ENCODE data around the gene MVD.
"Not testable (repeated sequence)": the region's sequence is repeated elsewhere in the genome, so short reads cannot be mapped to it uniquely, and the experiment has no call there.

MVD gene

GRCh38 chr16:88619859-88620815 lies 42.8 kb downstream of the MVD start:
- no peak for DNase-seq

DNA sequence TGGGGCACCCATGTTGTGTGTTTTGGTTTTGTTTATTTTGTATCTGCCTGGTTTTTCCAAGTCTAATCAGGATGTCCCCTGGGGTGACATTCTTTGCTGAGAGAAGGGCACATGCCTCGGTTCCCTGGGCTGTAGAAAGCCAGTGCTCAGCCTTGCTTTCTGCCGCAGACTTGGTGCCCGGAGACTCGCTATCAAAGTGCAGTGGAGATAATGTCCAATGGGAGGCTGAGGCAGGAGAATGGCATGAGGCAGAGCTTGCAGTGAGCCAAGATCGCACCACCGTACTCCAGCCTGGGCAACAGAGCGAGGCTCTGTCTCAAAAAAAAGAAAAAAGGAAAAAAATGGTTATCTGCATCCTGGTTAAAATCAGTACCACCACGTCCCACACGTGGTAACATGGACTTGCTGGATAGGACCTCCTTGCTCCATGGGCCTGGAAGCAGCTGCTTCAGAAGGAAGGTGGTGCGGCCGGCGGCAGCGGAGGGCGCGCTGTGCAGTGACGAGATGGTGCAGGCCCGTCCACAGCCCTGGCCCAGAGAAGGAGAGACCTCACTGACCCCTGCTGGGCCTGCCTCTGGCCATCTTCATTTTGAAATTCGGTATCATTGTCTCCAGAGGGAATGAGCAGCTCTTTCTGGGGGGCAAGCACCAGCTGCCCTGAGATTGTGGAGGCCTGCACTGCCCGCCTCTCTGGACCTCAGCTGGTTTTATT lies 43.8 kb downstream of the MVD start:
- DNase-seq: no peak

- DNase-seq: no peak
Measured at GRCh38 chr16:88618182-88618955, 44.5 kb downstream of the MVD start.

DNA sequence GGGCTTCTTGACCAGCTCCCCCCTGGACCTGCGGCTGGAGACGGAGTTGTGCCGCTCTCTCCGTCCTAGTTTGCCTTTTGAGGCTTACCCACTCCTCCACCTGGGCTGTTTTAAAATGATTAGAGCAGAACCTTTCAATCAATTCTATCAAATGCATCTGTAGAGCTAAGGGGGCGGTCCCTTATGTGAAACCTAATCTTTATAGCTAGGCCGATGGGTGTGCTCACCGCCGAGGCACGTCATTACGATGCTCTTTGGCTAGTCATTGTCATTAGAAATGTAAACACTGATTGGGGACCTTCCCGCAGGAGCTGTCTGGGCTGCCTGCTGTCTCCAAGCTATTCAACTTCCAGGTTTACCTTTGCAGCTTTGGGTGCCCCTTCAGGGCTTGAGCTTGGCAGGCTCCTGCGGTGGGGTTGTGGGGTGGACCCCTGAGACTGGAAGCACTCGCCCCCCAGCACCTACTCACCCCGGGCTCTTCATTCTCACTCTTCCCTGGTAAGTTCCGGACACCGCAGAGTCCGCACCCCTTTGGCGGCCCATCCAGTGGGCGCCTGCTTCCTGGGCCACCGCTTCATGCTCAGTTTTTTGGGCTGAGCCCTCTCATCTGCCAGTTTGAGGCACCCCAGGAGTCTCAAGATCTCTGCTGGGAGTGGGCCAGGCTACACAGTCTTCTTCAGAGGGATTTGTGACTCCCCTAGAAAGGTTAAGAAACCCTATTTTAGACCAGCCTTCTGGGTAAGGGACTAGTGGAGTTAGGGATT lies 45.4 kb downstream of the MVD start:
- DNase-seq: no peak

DNA sequence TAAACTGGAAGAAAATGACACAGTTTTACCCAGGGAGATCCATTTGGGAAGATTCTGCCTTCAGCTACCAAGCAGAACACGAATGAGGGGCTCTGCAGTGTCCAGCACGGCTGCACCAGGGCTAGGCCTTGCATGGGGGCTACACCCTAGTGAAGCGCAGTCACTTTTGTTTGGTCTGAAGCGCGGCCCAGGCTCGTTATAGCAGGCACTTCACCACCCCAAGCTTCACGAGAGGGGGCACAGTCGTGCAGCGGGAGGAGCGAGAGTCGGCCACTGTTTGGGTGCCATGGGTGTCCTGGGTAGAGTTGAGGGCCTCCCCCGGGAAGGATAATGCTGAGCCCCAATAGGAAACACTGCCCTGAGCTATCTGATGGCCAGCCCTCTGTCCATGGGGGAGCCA lies 46.2 kb downstream of the MVD start:
- no peak for DNase-seq

DNA sequence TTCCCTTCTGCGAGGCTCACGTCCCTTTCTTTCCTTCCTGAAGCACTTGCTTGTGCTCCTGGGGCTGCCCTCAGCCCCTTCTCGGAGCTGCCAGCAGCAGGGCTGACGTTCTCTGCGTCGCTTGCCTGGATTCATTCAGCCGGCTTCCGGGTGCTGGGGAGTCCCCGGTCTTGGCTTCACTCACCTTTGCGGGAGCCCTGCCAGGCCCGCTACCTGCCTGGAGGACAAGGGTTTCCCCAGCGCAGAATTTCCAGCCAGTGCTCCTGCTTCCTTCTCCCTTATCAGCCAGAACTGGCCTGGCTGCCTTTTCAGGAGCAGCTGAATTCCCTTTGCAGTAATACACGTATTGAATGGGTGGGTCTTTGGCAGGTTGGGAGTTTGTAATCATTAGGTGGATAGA lies 46.6 kb downstream of the MVD start:
- no peak for DNase-seq

- DNase-seq: no peak
Measured at GRCh38 chr16:88614818-88615580, 47.9 kb downstream of the MVD start.

DNA sequence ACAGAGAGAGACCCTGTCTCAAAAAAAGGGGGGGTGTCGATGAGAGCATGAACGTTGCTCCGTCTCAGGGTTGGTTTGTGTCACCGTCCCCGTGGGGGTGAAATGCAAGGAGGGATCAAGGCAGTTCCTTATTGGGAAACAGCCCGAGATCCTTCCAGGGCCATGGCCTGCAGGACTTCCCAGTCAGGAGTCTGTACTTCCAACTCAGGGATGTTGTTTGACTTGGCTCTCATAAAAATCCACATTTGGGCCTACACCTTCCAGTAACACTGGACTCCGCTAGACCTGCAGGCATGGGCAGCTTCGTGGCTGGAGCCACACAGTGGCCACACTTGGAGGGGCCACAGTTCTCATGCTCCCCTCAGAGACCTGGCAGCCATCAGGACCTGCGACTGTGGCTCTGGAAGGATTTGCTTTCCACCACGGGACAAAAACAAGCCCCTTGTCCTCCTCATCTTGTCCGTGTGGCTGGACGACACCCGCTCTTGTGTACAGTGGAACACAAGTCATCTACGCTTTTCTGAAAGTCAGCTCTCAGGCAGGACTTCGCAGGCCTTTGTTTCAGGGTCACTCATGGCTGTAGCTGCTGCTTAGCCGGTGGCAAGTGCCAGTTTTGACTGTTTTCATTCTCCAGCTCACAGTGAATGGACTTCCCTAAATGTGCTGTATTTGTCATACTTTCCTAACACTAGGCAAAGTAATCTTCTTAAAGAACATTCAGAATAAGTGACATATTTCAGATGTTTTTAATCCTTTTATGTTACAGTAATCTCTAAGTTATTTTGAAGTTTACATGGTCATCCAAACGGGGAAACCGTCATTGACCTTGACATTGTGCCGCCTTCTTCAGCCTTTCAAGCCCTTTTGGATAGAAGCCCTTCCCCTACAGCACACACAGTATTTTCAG lies 48.7 kb downstream of the MVD start:
- DNase-seq: no peak

DNA sequence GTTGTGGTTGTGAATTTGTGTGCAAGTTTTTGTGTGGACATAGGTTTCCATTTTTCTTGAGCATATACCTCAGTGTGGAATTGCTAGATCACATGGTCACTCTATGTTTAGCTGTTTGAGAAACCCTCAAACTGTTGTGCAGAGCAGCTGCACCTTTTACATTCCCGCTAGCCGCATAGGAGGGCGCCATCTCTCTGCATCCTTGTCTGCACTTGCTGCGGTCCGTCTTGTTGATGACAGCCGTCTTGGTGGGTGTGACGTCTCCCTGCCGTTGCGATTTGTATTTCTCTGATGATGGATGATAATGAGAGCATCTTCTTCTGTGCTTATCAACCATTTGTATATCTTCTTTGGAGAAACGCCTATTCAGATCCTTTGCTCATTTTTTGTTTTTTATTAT lies 49.6 kb downstream of the MVD start:
- no peak for DNase-seq

DNA sequence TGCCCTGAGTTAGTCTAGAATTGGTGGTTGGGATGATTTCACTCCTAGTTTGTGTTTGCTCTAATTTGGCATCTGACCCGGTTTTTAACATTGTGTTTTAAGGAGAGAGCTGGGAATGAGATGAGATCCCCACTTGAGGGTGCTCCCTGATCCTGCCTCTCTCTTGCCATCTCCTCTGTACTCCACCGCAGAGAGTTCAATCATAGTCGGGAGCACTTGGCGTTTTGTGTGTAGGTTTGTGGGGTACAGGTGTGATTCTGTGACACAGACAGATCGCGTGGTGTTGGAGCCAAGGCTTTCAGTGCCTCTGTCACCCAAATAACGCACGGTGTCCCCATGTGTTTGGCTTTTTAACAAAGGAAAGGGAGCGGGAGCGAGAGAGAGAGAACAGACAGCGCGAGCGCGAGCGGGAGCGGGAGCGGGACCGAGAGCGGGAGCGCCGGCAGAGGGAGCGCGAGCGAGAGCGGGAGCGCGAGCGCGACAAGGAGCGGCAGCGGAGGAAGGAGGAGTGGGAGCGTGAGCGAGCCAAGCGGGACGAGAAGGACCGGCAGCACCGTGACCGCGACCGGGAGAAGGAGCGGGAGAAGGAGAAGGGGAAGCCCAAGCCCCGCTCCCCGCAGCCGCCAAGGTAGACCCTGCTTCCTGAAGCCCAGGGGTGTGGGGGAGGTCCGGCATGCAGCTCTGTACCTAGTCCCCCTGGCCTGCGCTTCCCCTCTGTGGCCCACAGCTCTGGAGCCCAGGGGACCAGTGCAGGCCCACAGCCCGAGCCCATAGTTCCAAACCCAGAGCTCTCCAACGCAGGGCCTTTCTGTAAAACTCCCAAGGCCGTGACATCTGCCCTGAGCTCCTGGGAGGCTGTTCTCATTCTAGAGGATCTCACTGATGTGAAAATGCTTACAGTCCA lies 51.7 kb downstream of the MVD start:
- no peak for DNase-seq

- no peak for DNase-seq
Measured at GRCh38 chr16:88610080-88610479, 52.8 kb downstream of the MVD start.

DNA sequence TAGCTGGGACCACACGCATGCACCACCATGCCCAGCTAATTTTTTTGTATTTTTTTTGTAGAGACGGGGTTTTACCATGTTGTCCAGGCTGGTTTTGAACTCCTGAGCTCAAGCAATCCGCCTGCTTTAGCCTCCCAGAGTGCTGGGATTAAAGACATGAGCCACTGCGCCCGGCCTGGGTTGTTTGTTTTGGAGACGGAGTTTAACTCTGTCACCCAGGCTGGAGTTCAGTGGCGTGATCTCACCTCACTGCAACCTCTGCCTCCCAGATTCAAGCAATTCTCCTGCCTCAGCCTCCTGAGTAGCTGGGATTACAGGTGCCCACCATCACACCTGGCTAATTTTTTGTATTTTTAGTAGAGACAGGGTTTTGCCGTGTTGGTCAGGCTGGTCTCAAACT lies 53.5 kb downstream of the MVD start:
- not testable (repeated sequence) for DNase-seq

DNA sequence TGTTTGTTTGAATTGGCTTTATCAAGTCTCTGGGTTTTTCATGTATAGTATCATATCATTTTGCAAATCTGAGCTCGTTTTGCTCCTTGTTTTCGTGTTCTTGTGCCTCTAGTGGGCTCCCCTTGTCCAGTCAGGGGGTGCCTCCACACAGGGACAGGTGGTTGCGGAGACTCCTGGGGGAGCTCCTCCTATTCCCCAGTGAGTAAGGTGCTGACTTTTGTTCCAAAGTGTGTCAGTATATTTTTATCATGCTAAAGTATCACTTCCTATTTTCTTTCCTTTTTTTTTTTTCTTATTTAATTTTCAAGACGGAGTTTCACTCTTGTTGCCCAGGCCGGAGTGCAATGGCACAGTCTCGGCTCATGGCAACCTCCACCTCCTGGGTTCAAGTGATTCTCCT lies 54.8 kb downstream of the MVD start:
- DNase-seq: no peak

GRCh38 chr16:88606148-88606757 lies 56.6 kb downstream of the MVD start:
- no peak for DNase-seq

DNA sequence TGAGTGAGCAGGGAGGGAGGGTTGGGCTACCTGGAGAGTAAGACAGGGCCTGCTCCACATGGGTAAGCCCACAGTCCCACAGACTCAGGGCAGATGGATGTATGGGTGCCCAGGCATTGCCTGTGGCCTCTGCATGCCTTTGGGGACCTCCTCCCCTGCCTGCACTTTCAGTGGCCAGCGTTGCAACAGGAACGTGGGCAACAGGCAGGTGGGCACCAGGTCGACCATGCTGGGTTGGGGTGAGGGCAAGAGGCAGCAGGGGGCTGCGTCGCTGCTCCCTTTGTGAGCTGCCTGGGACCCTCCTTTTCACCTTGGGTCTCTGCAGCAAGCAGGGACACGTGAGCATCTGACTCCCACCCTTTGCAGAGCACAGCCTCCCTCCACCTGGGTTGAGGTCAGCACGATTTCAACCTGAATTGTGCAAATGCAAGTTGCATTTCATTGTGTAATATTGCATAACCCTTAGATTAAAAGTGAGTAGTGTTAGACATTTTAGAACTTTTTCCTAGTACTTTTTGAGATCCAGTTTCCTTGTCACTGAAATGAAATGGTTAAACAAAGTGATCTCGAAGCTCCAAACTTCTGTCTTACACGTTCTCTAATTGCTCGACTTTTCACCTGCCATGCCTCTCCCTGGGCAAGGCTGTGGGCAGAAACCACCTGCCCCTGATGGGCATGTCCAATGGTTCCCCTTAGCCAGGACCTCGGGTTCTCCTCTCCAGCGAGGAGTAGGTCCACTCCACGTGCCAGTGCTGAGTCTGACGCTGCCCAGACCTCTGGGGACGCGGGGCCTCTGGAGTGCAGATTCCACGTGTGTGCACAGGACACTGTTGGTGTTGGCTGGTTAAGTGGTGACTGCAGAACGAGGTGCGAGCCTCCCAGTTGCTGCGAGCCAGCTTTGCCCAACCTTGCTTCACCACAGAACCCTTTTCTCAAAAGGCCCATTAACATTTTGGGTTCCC lies 57.4 kb downstream of the MVD start:
- DNase-seq: no peak

DNA sequence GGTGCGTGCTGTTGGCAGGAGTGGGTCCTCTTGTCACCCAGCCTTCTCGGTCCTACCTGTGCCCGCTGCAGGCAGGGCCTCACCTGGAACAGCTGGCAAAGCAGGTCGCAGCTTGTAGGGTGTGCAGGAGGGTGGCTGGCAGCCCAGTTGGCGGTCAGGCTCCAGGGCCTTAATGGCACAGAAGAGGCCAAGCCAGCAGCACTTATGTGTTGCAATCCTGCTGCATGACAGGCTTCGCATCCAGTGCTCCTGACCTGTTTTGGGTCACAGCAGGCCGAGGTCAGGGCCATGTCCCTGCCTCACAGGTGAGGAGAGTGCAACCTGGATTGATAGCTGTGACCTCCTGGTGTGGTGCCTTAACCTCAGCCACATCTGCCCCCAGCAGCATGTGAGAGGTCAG lies 60.8 kb downstream of the MVD start:
- no peak for DNase-seq

Data from NCI-H526 treated with DMSO at 0.1 percent for 48 hours (cell line).